IMR-90 (cell line): ENCODE measurements around the gene NECTIN2. TPM values are rescaled to one million over a fixed set of nuclear protein-coding genes. Genes with fewer than 3 reads are reported as not detected.

Source experiments
- ATAC-seq: fragments of 200-7000 bp; cut with Tn5 transposase; 2 replicates; pipeline ENCODE4 v1.9.1; 2020; ENCODE audit warnings: low read depth, mild to moderate bottlenecking, moderate library complexity
- BruUV-seq: library from RNA; stranded (reverse); fragments of 400-500 nt; replicated peaks from 2 replicates; lab custom pipeline; 2021; lab: Mats Ljungman, UMichigan
- CTCF ChIA-PET: fragments of 300-600 bp; formaldehyde crosslinking; extraction: SDS; loops from one replicate; lab custom pipeline; 2021; ENCODE audit warnings: antibody characterized with exemption; lab: Yijun Ruan, JAX
- POLR2A ChIA-PET: fragments of 300-600 bp; sonication (Branson Sonifier 250); formaldehyde crosslinking; loops from one replicate; lab custom pipeline; 2022; ENCODE audit warnings: antibody characterized with exemption; ENCODE audit not compliant: unreplicated experiment; lab: Charles Lee
- DNase-seq: peaks from one replicate; pipeline ENCODE4 v3.0.0; 2013
- H2AFZ ChIP-seq: replicated peaks from 2 replicates; pipeline ENCODE3; 2013; ENCODE audit warnings: low read length, mild to moderate bottlenecking; ENCODE audit not compliant: poor library complexity
- H2AK5ac ChIP-seq: 2 replicates; pipeline ENCODE4 v1.6.1; 2013; ENCODE audit warnings: low read depth, low read length, inconsistent platforms
- H2AK9ac ChIP-seq: replicated peaks from 2 replicates; pipeline ENCODE3; 2013; ENCODE audit warnings: mild to moderate bottlenecking, low read depth, low read length, moderate library complexity; ENCODE audit not compliant: poor library complexity
- H2BK120ac ChIP-seq: 2 replicates; pipeline ENCODE4 v1.6.1; 2013; ENCODE audit warnings: low read depth, low read length, inconsistent platforms
- H2BK15ac ChIP-seq: 3 replicates; pipeline ENCODE4 v1.6.1; 2013; ENCODE audit warnings: low read depth, low read length, inconsistent platforms
- H2BK20ac ChIP-seq: 2 replicates; pipeline ENCODE4 v1.6.1; 2013; ENCODE audit warnings: low read depth, mild to moderate bottlenecking, inconsistent platforms, low read length, moderate library complexity
- H2BK5ac ChIP-seq: 2 replicates; pipeline ENCODE4 v1.6.1; 2013; ENCODE audit warnings: mild to moderate bottlenecking, low read depth, low read length, inconsistent platforms; ENCODE audit not compliant: poor library complexity, severe bottlenecking
- H3K14ac ChIP-seq: replicated peaks from 2 replicates; pipeline ENCODE4 v1.6.1; 2013; ENCODE audit warnings: low read depth, low read length, inconsistent platforms
- H3K18ac ChIP-seq: 2 replicates; pipeline ENCODE4 v1.6.1; 2013; ENCODE audit warnings: low read depth, low read length, control low read depth
- H3K23ac ChIP-seq: 2 replicates; pipeline ENCODE4 v1.6.1; 2013; ENCODE audit warnings: low read depth, low read length, inconsistent platforms
- H3K27ac ChIP-seq: 2 replicates; pipeline ENCODE4 v1.5.1; 2013; ENCODE audit warnings: mild to moderate bottlenecking, control low read depth, low read length; ENCODE audit not compliant: insufficient read depth
- H3K27me3 ChIP-seq: 2 replicates; pipeline ENCODE4 v1.6.1; 2013; ENCODE audit warnings: low read length; ENCODE audit not compliant: control insufficient read depth, insufficient read depth
- H3K36me3 ChIP-seq: 2 replicates; pipeline ENCODE4 v1.6.1; 2013; ENCODE audit warnings: low read length, mixed read lengths; ENCODE audit not compliant: control insufficient read depth, insufficient read depth
- H3K4ac ChIP-seq: 2 replicates; pipeline ENCODE4 v1.6.1; 2013; ENCODE audit warnings: low read depth, low read length, inconsistent platforms
- H3K4me1 ChIP-seq: 2 replicates; pipeline ENCODE4 v1.6.1; 2013; ENCODE audit warnings: low read length, mixed read lengths; ENCODE audit not compliant: control insufficient read depth, insufficient read depth
- H3K4me2 ChIP-seq: 2 replicates; pipeline ENCODE4 v1.6.1; 2013; ENCODE audit warnings: low read depth, mild to moderate bottlenecking, control low read depth, low read length, moderate library complexity
- H3K4me3 ChIP-seq: 2 replicates; pipeline ENCODE4 v1.5.1; 2013; ENCODE audit warnings: low read depth, mild to moderate bottlenecking, control low read depth, low read length, moderate library complexity; ENCODE audit not compliant: insufficient read depth
- H3K56ac ChIP-seq: 2 replicates; pipeline ENCODE4 v1.6.1; 2013; ENCODE audit warnings: low read length, inconsistent platforms; ENCODE audit not compliant: insufficient read depth; ENCODE audit errors: extremely low read depth
- H3K79me1 ChIP-seq, 2 experiments: 2 replicates each; pipeline ENCODE4 v1.6.1; 2013; ENCODE audit warnings: low read length in 2 of 2, inconsistent platforms in 1 of 2, low read depth in 1 of 2
- H3K9ac ChIP-seq: 2 replicates; pipeline ENCODE4 v1.6.1; 2013; ENCODE audit warnings: low read depth, low read length, control low read depth
- H3K9me1 ChIP-seq: 2 replicates; pipeline ENCODE4 v1.6.1; 2013; ENCODE audit warnings: low read length, inconsistent platforms; ENCODE audit not compliant: insufficient read depth
- H3K9me3 ChIP-seq: 2 replicates; pipeline ENCODE4 v1.6.1; 2013; ENCODE audit warnings: low read length; ENCODE audit not compliant: control insufficient read depth, insufficient read depth
- H4K20me1 ChIP-seq: 2 replicates; pipeline ENCODE4 v1.6.1; 2013; ENCODE audit warnings: low read length, inconsistent platforms; ENCODE audit not compliant: insufficient read depth
- H4K5ac ChIP-seq: 2 replicates; pipeline ENCODE4 v1.6.1; 2013; ENCODE audit warnings: mild to moderate bottlenecking, low read depth, low read length, control low read depth
- H4K8ac ChIP-seq, 2 experiments: 2 replicates each; pipeline ENCODE4 v1.6.1; 2013; ENCODE audit warnings: low read depth in 2 of 2, low read length in 2 of 2, control low read depth in 1 of 2, inconsistent platforms in 1 of 2
- H4K91ac ChIP-seq: 2 replicates; pipeline ENCODE4 v1.6.1; 2013; ENCODE audit warnings: low read depth, low read length, inconsistent platforms; ENCODE audit not compliant: insufficient read depth
- FOS ChIP-seq: fragments of 150-350 bp; IDR thresholded peaks from 2 replicates; pipeline ENCODE4 v1.6.1; 2016; ENCODE audit warnings: low read depth, low read length
- WGBS, 2 experiments: methylation state at CpG; one replicate each; pipeline versions ENCODE4 v1.1.5 to v1.1.7; 2013; ENCODE audit warnings: missing lambda C conversion rate in 2 of 2; ENCODE audit not compliant: insufficient read length in 1 of 2; ENCODE audit errors: extremely low coverage in 2 of 2; 5-methylcytosine and 5-hydroxymethylcytosine counted together
- dilution Hi-C: fragments of 300-500 bp; cut with HindIII; formaldehyde crosslinking; loops from one replicate; pipeline ENCODE4 v1.14.3; 2018; ENCODE audit warnings: low sequenced_read_pairs; ENCODE audit not compliant: unreplicated experiment
- in situ Hi-C: fragments of 300-500 bp; cut with MboI; formaldehyde crosslinking; loops from 3 replicates; pipeline ENCODE4 v1.14.3; 2019; ENCODE audit warnings: low sequenced_read_pairs, inconsistent platforms, mixed read lengths
- intact Hi-C: fragments of 100-400 bp; cut with micrococcal nuclease; formaldehyde crosslinking; loops from 2 replicates; pipeline ENCODE4 v1.10.0; 2022
- polyA plus RNA-seq, 3 experiments: library from polyadenylated mRNA; depleted of rRNA; stranded (reverse); fragments of >200 nt; gene quantifications; 2 replicates each; pipeline ENCODE4 v1.2.3, GENCODE V29; 2012; ENCODE audit warnings: low replicate concordance in 1 of 3
- total RNA-seq: library from RNA; depleted of rRNA; stranded (reverse); fragments of >200 nt; gene quantifications from 2 replicates; pipeline ENCODE4 v1.2.3, GENCODE V29; 2012

The NECTIN2 gene
- total and polyA plus RNA-seq, 2 of the 4 experiments (the other 2 are of a cell fraction): 77.8 to 170 TPM

DNA sequence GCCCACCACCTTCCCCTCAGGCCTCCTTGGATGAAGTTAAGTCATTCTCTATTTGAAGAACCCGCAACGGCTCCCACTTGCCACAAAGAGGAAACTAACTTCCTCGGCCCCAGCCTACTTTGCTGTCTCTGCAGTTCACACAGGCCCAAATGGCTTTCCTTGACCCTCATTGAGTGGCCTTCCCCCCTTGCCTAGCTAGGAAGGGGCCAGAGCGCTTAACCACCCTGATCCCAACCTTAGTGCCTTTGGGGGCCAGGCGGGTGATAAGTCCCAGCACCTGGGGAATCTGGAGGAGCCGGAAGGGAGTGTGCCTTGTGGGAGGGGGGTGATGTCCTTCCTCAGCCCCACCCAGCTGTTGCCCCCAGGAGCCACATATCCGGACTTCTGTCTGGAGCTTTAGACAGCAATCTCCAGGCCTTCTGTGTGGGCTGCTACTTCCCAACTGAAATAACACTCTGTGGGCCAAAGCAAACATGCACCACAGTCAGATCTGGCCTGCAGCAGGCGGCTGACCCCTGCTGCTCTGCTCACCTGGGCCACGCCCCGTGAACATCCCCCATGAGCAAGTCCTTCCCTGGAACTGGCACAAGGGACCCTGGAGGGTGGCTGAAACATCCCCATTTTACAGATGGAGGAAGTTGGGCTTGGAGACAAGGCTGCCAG is 10.5 kb downstream of the NECTIN2 start:
- no peak overlapping the region for H4K91ac ChIP-seq
- no peak overlapping the region for H2AK9ac ChIP-seq
- TF ChIP-seq FOS: no peak
- CTCF ChIA-PET: interaction anchor here (0.7 kb wide), 1 partner anchor 21 kb away, joined by 3 read pairs; no protein-coding TSS in a partner anchor
- intact Hi-C loops (no loop called here), in situ Hi-C loops (no loop called here), dilution Hi-C loops (no loop called here)
- H3K4me2 ChIP-seq: no peak overlapping the region
- H3K56ac ChIP-seq: no peak overlapping the region
- no TSS peak for BruUV-seq
- no peak for ATAC-seq
- H4K5ac ChIP-seq: no peak overlapping the region
- H2BK120ac ChIP-seq: no peak overlapping the region
- H4K20me1 ChIP-seq: peaks cover 83% of the 10 kb centered on the region
- H2AK5ac ChIP-seq: no peak overlapping the region
- H3K27ac ChIP-seq: no peak overlapping the region
- H3K79me1 ChIP-seq: peaks cover 12 to 71% of the 10 kb centered on the region in 2 experiments
- no peak overlapping the region for H3K4ac ChIP-seq
- H3K36me3 ChIP-seq: peaks cover 28% of the 10 kb centered on the region
- H3K14ac ChIP-seq: no peak overlapping the region
- H3K9ac ChIP-seq: no peak overlapping the region
- 83% methylated on average over 2 of the region's 10 CpGs; no CpG with 5 or more reads in 1 of the 2 experiments for WGBS, 2 experiments
- POLR2A ChIA-PET: no interaction called here
- no peak overlapping the region for H2BK20ac ChIP-seq
- no peaks in the 10 kb centered on the region for H3K4me1 ChIP-seq
- no peak for DNase-seq
- no peak overlapping the region for H4K8ac ChIP-seq
- H2AFZ ChIP-seq: peak overlapping the region; percentile 3
- H2BK5ac ChIP-seq: no peak overlapping the region
- no peaks in the 10 kb centered on the region for H3K9me3 ChIP-seq
- no peaks in the 10 kb centered on the region for H3K27me3 ChIP-seq
- H3K23ac ChIP-seq: no peak overlapping the region
- peaks cover 12% of the 10 kb centered on the region for H3K9me1 ChIP-seq
- H3K18ac ChIP-seq: no peak overlapping the region
- H2BK15ac ChIP-seq: no peak overlapping the region
- H3K4me3 ChIP-seq: no peak overlapping the region
